GM23248 (cell line): ENCODE results near the gene TMEM72.

ENCODE experiments used
- EZH2 ChIP-seq: fragments of 200-600 bp; sonication (generic); IDR thresholded peaks from 2 replicates; pipeline ENCODE4 v1.6.1; 2018; ENCODE audit warnings: antibody characterized with exemption, mild to moderate bottlenecking; ENCODE audit not compliant: insufficient read depth, poor library complexity, severe bottlenecking
- EZH2phosphoT487 ChIP-seq: fragments of 200-600 bp; sonication (generic); IDR thresholded peaks from 2 replicates; pipeline ENCODE4 v1.6.1; 2018; ENCODE audit warnings: antibody characterized with exemption, moderate library complexity, mild to moderate bottlenecking, low read depth; ENCODE audit not compliant: insufficient read depth

- TF ChIP-seq EZH2 (no peak), EZH2phosphoT487 (no peak)
These were observed 54.5 kb downstream of the TMEM72 start for GRCh38 chr10:44965651-44966097.
